Activated gamma-delta T cell (primary cell): ENCODE measurements around the gene BCR.

Experiments
- DNase-seq: peaks from one replicate; lab custom pipeline; 2025; lab: John Stamatoyannopoulos, UW

Gene BCR

GRCh38 chr22:23276656-23277582 is 96.6 kb downstream of the BCR start:
- DNase-seq = no peak

- no peak for DNase-seq
Measured at GRCh38 chr22:23277583-23278295, 97.4 kb downstream of the BCR start.

- no peak for DNase-seq
Measured at GRCh38 chr22:23278883-23279675, 98.8 kb downstream of the BCR start.

GRCh38 chr22:23279781-23280180 is 99.5 kb downstream of the BCR start:
- no peak for DNase-seq

GRCh38 chr22:23280356-23281052 is 100.2 kb downstream of the BCR start:
- no peak for DNase-seq

- no peak for DNase-seq
Measured at GRCh38 chr22:23281053-23281405, 100.7 kb downstream of the BCR start.

GRCh38 chr22:23281406-23282088 is 101.2 kb downstream of the BCR start:
- DNase-seq = no peak

- DNase-seq = no peak
Measured at GRCh38 chr22:23282089-23282501, 101.8 kb downstream of the BCR start.

- no peak for DNase-seq
Measured at GRCh38 chr22:23282516-23282915, 102.2 kb downstream of the BCR start.

GRCh38 chr22:23282986-23283385 is 102.7 kb downstream of the BCR start:
- DNase-seq = no peak

- DNase-seq = no peak
Measured at GRCh38 chr22:23283591-23284503, 103.5 kb downstream of the BCR start.

GRCh38 chr22:23284504-23285033 is 104.3 kb downstream of the BCR start:
- DNase-seq = no peak

GRCh38 chr22:23285236-23285635 is 104.9 kb downstream of the BCR start:
- no peak for DNase-seq

GRCh38 chr22:23285734-23286133 is 105.4 kb downstream of the BCR start:
- no peak for DNase-seq

- no peak for DNase-seq
Measured at GRCh38 chr22:23286296-23286695, 106.0 kb downstream of the BCR start.

- DNase-seq = no peak
Measured at GRCh38 chr22:23287136-23288095, 107.1 kb downstream of the BCR start.

- no peak for DNase-seq
Measured at GRCh38 chr22:23288301-23289129, 108.2 kb downstream of the BCR start.

GRCh38 chr22:23289130-23289503 is 108.8 kb downstream of the BCR start:
- DNase-seq = no peak
